Neural cell (in vitro differentiated cells): ENCODE data around the gene CREBL2. TPM values are rescaled to one million over a fixed set of nuclear protein-coding genes. Genes with fewer than 3 reads are reported as not detected.

Source experiments
- H2AFZ ChIP-seq: fragments of 200-600, 300-800 bp; sonication (generic), shearing (Covaris generic); 2 replicates; pipeline ENCODE4 v1.6.0; 2014; ENCODE audit warnings: low read depth, mild to moderate bottlenecking, antibody characterized with exemption, low read length, moderate library complexity
- H3F3A ChIP-seq: fragments of 200-600 bp; shearing (Covaris generic); 2 replicates; pipeline ENCODE4 v1.6.1; 2016; ENCODE audit warnings: mild to moderate bottlenecking, moderate library complexity, mixed read lengths, antibody characterized with exemption, low read length; ENCODE audit not compliant: insufficient read depth, poor library complexity, severe bottlenecking
- H3K27ac ChIP-seq: fragments of 200-600, 300-800 bp; sonication (generic), shearing (Covaris generic); 2 replicates; pipeline ENCODE4 v1.5.1; 2014; ENCODE audit warnings: mild to moderate bottlenecking, low read length, moderate library complexity
- H3K27me3 ChIP-seq: fragments of 300-800, 200-600 bp; sonication (generic), shearing (Covaris generic); 2 replicates; pipeline ENCODE4 v1.6.0; 2014; ENCODE audit warnings: mild to moderate bottlenecking, low read depth, low read length, moderate library complexity; ENCODE audit not compliant: insufficient read depth
- H3K36me3 ChIP-seq: fragments of 300-800, 200-600 bp; sonication (generic), shearing (Covaris generic); 2 replicates; pipeline ENCODE4 v1.5.1; 2014; ENCODE audit warnings: mild to moderate bottlenecking, antibody characterized with exemption, low read length, moderate library complexity; ENCODE audit not compliant: insufficient read depth
- H3K4me2 ChIP-seq: fragments of 300-800, 200-600 bp; sonication (generic), shearing (Covaris generic); 2 replicates; pipeline ENCODE4 v1.6.0; 2014; ENCODE audit warnings: mild to moderate bottlenecking, low read length
- H3K4me3 ChIP-seq: fragments of 300-800, 200-600 bp; sonication (generic), shearing (Covaris generic); 2 replicates; pipeline ENCODE4 v1.5.1; 2014; ENCODE audit warnings: mild to moderate bottlenecking, low read length, moderate library complexity
- H3K79me2 ChIP-seq: fragments of 200-600 bp; shearing (Covaris generic); replicated peaks from 2 replicates; pipeline ENCODE4 v1.6.0; 2014; ENCODE audit warnings: mild to moderate bottlenecking, low read length, moderate library complexity; ENCODE audit not compliant: insufficient read depth
- H3K9ac ChIP-seq: fragments of 300-800, 200-600 bp; sonication (generic), shearing (Covaris generic); 2 replicates; pipeline ENCODE4 v1.6.1; 2016; ENCODE audit warnings: mild to moderate bottlenecking, low read length, mixed read lengths
- H3K9me2 ChIP-seq: fragments of 200-600 bp; shearing (Covaris generic); 2 replicates; pipeline ENCODE4 v1.6.1; 2016; ENCODE audit warnings: mild to moderate bottlenecking, low read length, mixed read lengths; ENCODE audit not compliant: insufficient read depth
- H3K9me3 ChIP-seq: fragments of 200-600, 300-800 bp; sonication (generic), shearing (Covaris generic); 2 replicates; pipeline ENCODE4 v1.6.1; 2016; ENCODE audit warnings: mild to moderate bottlenecking, mixed run types, low read length, moderate library complexity, mixed read lengths
- H4K20me1 ChIP-seq: fragments of 200-600 bp; shearing (Covaris generic); 2 replicates; pipeline ENCODE4 v1.6.1; 2016; ENCODE audit warnings: mild to moderate bottlenecking, mixed run types; ENCODE audit not compliant: insufficient read depth
- EP300 ChIP-seq: fragments of 450-650 bp; conservative IDR thresholded peaks from 2 replicates; pipeline ENCODE4 v1.6.1; 2014; ENCODE audit warnings: antibody characterized with exemption, mild to moderate bottlenecking, moderate library complexity; ENCODE audit not compliant: poor library complexity, severe bottlenecking
- EZH2 ChIP-seq: fragments of 200-600, 300-800 bp; shearing (Covaris generic), sonication (generic); IDR thresholded peaks from 2 replicates; pipeline ENCODE4 v1.6.1; 2014; ENCODE audit warnings: antibody characterized with exemption, low read length, borderline replicate concordance, mild to moderate bottlenecking; ENCODE audit not compliant: insufficient read depth, poor library complexity, severe bottlenecking
- MXI1 ChIP-seq: fragments of 450-650 bp; conservative IDR thresholded peaks from 2 replicates; pipeline ENCODE4 v1.6.1; 2014; ENCODE audit warnings: antibody characterized with exemption, mild to moderate bottlenecking; ENCODE audit not compliant: poor library complexity, severe bottlenecking
- POLR2AphosphoS5 ChIP-seq: IDR thresholded peaks from 2 replicates; pipeline ENCODE4 v1.6.1; 2012
- RAD21 ChIP-seq: fragments of 450-650 bp; conservative IDR thresholded peaks from 2 replicates; pipeline ENCODE4 v1.6.1; 2014; ENCODE audit warnings: antibody characterized with exemption, mild to moderate bottlenecking, moderate library complexity
- SMC3 ChIP-seq: fragments of 450-650 bp; conservative IDR thresholded peaks from 2 replicates; pipeline ENCODE4 v1.6.1; 2014; ENCODE audit warnings: antibody characterized with exemption, mild to moderate bottlenecking, moderate library complexity; ENCODE audit not compliant: poor library complexity
- TAF1 ChIP-seq: IDR thresholded peaks from 2 replicates; pipeline ENCODE4 v1.6.1; 2012; ENCODE audit warnings: low read depth
- polyA plus RNA-seq: library from polyadenylated mRNA; depleted of rRNA; stranded (reverse); fragments of >200 nt; gene quantifications from 2 replicates; pipeline ENCODE4 v1.2.3, GENCODE V29; 2014
- TF ChIP-seq, protein P1 (sequence below): fragments of 450-650 bp; IDR thresholded peaks from 2 replicates; pipeline ENCODE4 v1.5.1; 2014; ENCODE audit warnings: antibody characterized with exemption, mild to moderate bottlenecking, moderate library complexity; ENCODE audit not compliant: poor library complexity, severe bottlenecking
- TF ChIP-seq, protein P2 (sequence below): IDR thresholded peaks from 2 replicates; pipeline ENCODE4 v1.6.1; 2012; ENCODE audit warnings: borderline replicate concordance

The CREBL2 gene
- polyA plus RNA-seq, 1 donor from 2014 or later = 29.9 TPM

DNA sequence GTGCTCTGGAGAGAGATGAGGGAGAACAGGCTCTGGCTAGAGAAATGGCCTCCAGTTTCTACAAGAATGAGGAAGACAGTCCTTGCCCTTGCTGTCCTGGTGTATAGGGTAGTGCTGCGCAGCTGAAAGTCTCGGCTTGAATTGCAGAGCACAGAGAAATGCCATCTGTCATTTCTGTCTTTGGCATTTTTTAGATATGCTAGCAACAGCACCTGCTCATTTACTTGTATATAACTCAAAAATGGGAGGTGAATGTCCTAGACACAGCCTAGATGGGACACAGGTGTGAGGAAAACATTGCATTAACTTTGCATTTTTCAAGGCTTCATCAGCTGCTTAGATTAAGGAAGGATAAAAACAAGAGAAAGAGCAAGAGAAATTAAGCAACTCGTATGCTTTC is 48.5 kb downstream of the CREBL2 start:
- Histone ChIP-seq H3K9me2 (no peaks in the 10 kb centered on the region), H3K27me3 (no peaks in the 10 kb centered on the region), H3K36me3 (peaks cover 11% of the 10 kb centered on the region), H4K20me1 (peaks cover 6% of the 10 kb centered on the region), H3K4me3 (no peak overlapping the region), H3F3A (no peaks in the 10 kb centered on the region), H3K79me2 (peaks cover 16% of the 10 kb centered on the region), H3K9ac (no peak overlapping the region), H3K27ac (no peak overlapping the region), H3K4me2 (no peak overlapping the region), H2AFZ (no peak overlapping the region), H3K9me3 (no peaks in the 10 kb centered on the region)
- no peak for TF ChIP-seq MXI1
- no peak for TF ChIP-seq POLR2AphosphoS5
- no peak for TF ChIP-seq SMC3
- no peak for TF ChIP-seq EZH2
- TF ChIP-seq EP300 = no peak
- TF ChIP-seq, protein P1, sequence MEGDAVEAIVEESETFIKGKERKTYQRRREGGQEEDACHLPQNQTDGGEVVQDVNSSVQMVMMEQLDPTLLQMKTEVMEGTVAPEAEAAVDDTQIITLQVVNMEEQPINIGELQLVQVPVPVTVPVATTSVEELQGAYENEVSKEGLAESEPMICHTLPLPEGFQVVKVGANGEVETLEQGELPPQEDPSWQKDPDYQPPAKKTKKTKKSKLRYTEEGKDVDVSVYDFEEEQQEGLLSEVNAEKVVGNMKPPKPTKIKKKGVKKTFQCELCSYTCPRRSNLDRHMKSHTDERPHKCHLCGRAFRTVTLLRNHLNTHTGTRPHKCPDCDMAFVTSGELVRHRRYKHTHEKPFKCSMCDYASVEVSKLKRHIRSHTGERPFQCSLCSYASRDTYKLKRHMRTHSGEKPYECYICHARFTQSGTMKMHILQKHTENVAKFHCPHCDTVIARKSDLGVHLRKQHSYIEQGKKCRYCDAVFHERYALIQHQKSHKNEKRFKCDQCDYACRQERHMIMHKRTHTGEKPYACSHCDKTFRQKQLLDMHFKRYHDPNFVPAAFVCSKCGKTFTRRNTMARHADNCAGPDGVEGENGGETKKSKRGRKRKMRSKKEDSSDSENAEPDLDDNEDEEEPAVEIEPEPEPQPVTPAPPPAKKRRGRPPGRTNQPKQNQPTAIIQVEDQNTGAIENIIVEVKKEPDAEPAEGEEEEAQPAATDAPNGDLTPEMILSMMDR = no peak
- no peak for TF ChIP-seq RAD21
- TF ChIP-seq, protein P2, sequence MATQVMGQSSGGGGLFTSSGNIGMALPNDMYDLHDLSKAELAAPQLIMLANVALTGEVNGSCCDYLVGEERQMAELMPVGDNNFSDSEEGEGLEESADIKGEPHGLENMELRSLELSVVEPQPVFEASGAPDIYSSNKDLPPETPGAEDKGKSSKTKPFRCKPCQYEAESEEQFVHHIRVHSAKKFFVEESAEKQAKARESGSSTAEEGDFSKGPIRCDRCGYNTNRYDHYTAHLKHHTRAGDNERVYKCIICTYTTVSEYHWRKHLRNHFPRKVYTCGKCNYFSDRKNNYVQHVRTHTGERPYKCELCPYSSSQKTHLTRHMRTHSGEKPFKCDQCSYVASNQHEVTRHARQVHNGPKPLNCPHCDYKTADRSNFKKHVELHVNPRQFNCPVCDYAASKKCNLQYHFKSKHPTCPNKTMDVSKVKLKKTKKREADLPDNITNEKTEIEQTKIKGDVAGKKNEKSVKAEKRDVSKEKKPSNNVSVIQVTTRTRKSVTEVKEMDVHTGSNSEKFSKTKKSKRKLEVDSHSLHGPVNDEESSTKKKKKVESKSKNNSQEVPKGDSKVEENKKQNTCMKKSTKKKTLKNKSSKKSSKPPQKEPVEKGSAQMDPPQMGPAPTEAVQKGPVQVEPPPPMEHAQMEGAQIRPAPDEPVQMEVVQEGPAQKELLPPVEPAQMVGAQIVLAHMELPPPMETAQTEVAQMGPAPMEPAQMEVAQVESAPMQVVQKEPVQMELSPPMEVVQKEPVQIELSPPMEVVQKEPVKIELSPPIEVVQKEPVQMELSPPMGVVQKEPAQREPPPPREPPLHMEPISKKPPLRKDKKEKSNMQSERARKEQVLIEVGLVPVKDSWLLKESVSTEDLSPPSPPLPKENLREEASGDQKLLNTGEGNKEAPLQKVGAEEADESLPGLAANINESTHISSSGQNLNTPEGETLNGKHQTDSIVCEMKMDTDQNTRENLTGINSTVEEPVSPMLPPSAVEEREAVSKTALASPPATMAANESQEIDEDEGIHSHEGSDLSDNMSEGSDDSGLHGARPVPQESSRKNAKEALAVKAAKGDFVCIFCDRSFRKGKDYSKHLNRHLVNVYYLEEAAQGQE = no peak
- TF ChIP-seq TAF1 = no peak

DNA sequence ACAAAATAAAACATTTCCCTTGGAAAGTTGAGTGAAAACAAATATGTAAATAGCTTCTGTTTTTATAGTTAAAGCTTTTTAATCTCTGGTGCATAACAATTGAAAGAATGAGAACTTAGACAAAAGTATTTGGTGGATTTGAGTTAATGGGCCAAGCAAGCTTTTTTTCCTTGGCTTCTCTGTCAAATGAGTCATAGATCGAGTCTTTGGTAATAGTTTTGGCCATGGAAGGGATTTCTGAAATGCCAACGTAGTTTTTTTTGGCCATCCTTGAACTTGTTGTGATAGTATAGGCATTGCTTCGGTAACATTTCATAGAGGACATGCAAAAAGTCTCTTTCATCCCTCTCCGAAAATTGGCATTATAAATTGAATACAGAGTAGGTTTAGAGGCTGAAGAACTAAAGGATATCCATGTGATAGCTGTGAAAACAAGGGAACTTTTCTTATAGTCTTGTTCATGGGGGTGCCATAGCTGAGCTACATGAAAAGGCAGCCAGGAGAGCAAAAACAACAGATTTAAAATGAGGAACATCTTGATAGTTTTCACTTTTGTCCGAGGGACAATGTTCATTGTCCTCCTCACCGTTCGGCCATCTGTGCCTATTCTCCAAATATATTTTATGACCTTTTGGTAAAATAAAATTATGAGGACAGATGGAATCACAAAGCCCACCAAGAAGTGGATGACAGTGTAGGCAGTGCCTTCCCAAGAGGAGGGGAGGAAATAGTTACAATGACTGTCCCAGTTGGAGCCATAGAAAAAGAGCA is 49.6 kb downstream of the CREBL2 start:
- Histone ChIP-seq H3K79me2 (peaks cover 16% of the 10 kb centered on the region), H3K4me2 (no peak overlapping the region), H2AFZ (no peak overlapping the region), H3K9me3 (no peaks in the 10 kb centered on the region), H3K36me3 (peaks cover 11% of the 10 kb centered on the region), H3K9me2 (no peaks in the 10 kb centered on the region), H3K27ac (no peak overlapping the region), H3K27me3 (no peaks in the 10 kb centered on the region), H3K4me3 (no peak overlapping the region), H4K20me1 (peaks cover 6% of the 10 kb centered on the region), H3F3A (no peaks in the 10 kb centered on the region), H3K9ac (no peak overlapping the region)
- TF ChIP-seq RAD21 = no peak
- no peak for TF ChIP-seq TAF1
- no peak for TF ChIP-seq EZH2
- TF ChIP-seq SMC3 = no peak
- TF ChIP-seq, protein P2 = no peak
- no peak for TF ChIP-seq EP300
- no peak for TF ChIP-seq MXI1
- TF ChIP-seq, protein P1 = no peak
- no peak for TF ChIP-seq POLR2AphosphoS5
